DMS79 treated with DMSO at 0.1 percent for 48 hours (cell line): Measurements from ENCODE around the gene ANKS3.

ENCODE experiments used
- DNase-seq: peaks from one replicate; lab custom pipeline; 2025; lab: John Stamatoyannopoulos, UW

Gene ANKS3

DNA sequence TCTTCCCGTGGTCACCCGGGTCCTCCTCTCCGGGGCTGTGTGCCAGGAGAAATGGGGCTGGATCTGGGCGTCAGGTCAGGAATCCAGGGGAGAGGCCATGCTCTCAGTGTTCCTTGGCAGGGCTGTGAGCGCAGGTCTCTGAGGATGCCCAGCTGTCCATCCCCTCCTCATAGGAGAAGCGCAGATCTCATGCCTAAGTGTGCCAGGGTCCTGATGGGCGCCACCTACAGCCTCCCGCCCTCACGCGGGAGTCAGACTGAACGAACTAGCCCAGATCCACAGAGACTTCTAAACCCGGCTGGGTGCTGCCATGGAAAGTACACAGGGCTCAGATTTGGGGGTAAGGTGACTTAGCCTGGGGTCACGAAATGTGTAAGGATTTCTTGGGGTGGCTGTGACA lies 85.2 kb downstream of the ANKS3 start:
- DNase-seq, result no peak

DNA sequence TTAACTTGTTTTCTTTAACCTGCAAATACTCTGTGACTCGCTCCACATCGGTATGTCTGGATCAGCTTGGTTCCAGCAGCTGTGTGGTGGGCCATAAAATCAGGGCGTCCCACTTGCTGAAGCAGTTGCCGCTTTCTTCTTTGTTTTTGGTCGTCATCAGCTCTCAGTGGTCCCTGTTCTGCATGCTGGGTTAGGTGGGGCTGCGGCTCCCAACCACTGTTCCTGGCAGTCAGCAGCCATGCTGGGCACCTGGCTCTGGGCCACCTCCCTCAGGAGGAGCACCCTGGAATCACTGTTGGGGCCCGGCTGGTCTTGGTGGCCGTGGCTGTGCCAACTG lies 86.5 kb downstream of the ANKS3 start:
- no peak for DNase-seq

DNA sequence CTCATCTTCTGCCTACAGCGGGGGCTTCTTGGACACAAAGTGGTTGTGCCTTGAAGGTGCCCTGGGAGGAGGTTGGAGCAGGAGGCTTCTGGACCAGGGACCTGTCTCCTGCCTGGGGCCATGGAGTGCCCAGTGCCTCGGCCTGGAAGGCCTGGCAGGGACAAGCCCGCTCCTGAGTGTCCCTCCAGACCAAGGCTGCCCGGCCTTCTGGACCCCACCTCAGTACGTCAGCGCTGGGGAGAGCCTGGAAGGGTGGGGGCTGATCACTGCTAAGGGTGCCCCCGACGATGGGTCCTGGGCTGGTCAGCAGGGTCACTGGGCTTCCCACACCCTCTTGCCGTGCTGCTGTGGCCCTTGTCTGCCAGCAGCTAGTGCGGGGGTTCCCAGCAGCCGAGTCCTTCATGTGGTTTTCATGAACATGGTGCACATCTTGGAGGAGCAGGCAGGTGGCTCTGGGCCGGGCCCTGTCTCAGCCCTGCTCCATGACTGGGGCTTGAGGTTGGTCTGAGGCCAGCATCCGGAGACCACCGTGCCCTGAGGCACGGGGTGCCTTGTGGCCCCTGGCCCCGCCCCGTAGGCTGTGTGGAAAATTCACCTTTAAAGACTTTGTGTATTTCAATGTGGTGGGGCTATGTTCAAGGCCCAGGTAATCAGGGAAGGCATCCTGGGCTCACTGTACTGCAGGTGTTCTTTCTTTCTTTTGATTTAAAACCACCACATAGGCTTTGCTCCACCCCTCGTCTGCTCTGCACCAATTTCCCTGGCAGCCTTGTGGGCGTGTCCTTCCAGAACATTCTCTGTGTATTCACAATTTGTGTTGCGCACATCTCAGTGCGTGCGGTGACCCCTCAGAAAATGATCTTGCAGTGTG lies 87.1 kb downstream of the ANKS3 start:
- DNase-seq, result no peak
